GM12878 (cell line): ENCODE results near the gene DENND1C.

Experiments used
- CEBPB ChIP-seq, 2 experiments: fragments of 150-350 bp in 1 of 2; IDR thresholded peaks; 2 replicates each; pipeline ENCODE4 v1.6.1; 2012 to 2014; ENCODE audit warnings: low read depth in 2 of 2, low read length in 2 of 2, borderline replicate concordance in 1 of 2, inconsistent platforms in 1 of 2
- CHD4 ChIP-seq: fragments of 200-600 bp; sonication (generic); IDR thresholded peaks from 2 replicates; pipeline ENCODE4 v1.6.1; 2016; ENCODE audit warnings: mild to moderate bottlenecking
- EZH2 ChIP-seq: IDR thresholded peaks from 2 replicates; pipeline ENCODE4 v1.6.1; 2012; ENCODE audit warnings: low read depth, mild to moderate bottlenecking, control low read depth, inconsistent platforms, low read length, borderline replicate concordance; ENCODE audit not compliant: control insufficient read depth
- FOXM1 ChIP-seq: IDR thresholded peaks from 2 replicates; pipeline ENCODE4 v1.6.1; 2012; ENCODE audit warnings: low read depth, mild to moderate bottlenecking, inconsistent platforms, low read length, moderate library complexity
- POLR2A ChIP-seq: IDR thresholded peaks from 2 replicates; pipeline ENCODE4 v1.6.1; 2011; ENCODE audit warnings: low read depth, mild to moderate bottlenecking, low read length
- TF ChIP-seq, protein P1 (sequence below): IDR thresholded peaks from 2 replicates; pipeline ENCODE4 v1.6.1; 2012; ENCODE audit warnings: low read length, inconsistent platforms
- TF ChIP-seq, protein P2 (sequence below), 3 experiments: IDR thresholded peaks in 2 of 3; conservative IDR thresholded peaks in 1 of 3; 2 replicates each; pipeline ENCODE4 v1.5.1; 2011; ENCODE audit warnings: low read depth in 3 of 3, low read length in 3 of 3, mild to moderate bottlenecking in 3 of 3, control low read depth in 2 of 3, moderate library complexity in 2 of 3, inconsistent platforms in 1 of 3, mixed read lengths in 1 of 3; ENCODE audit not compliant: control insufficient read depth in 2 of 3, insufficient read depth in 1 of 3; ENCODE audit errors: extremely low read depth in 1 of 3
- TF ChIP-seq, protein P3 (sequence below): IDR thresholded peaks from 2 replicates; pipeline ENCODE4 v1.6.1; 2011; ENCODE audit warnings: mild to moderate bottlenecking, low read depth, low read length, moderate library complexity; ENCODE audit not compliant: insufficient replicate concordance

DNA sequence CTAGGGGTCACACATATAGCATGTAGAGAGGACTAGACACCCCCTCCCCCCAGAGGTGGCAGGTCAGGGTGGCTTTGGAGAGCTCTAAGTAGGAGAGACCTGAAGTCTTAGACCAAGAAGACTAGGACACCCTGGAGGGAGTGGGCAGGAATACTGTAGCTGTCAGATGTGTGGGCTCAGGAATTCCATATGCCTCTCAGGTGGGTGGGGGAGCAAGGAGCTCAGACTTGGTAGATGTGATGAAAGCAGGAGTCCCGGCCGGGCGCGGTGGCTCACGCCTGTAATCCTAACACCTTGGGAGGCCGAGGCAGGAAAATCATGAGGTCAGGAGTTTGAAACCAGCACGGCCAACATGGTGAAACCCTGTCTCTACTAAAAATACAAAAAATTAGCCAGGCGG is 15.9 kb downstream of the DENND1C start:
- TF ChIP-seq, protein P1, sequence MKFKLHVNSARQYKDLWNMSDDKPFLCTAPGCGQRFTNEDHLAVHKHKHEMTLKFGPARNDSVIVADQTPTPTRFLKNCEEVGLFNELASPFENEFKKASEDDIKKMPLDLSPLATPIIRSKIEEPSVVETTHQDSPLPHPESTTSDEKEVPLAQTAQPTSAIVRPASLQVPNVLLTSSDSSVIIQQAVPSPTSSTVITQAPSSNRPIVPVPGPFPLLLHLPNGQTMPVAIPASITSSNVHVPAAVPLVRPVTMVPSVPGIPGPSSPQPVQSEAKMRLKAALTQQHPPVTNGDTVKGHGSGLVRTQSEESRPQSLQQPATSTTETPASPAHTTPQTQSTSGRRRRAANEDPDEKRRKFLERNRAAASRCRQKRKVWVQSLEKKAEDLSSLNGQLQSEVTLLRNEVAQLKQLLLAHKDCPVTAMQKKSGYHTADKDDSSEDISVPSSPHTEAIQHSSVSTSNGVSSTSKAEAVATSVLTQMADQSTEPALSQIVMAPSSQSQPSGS = no peak
- TF ChIP-seq CEBPB (IDR thresholded peaks at IDR 0.05; ENCODE audit: borderline replicate concordance in 1 of 2, low read depth in 2 of 2, low read length in 2 of 2) (no peak), EZH2 (no peak), CHD4 (no peak), POLR2A (no peak), FOXM1 (no peak)
- TF ChIP-seq, protein P2, sequence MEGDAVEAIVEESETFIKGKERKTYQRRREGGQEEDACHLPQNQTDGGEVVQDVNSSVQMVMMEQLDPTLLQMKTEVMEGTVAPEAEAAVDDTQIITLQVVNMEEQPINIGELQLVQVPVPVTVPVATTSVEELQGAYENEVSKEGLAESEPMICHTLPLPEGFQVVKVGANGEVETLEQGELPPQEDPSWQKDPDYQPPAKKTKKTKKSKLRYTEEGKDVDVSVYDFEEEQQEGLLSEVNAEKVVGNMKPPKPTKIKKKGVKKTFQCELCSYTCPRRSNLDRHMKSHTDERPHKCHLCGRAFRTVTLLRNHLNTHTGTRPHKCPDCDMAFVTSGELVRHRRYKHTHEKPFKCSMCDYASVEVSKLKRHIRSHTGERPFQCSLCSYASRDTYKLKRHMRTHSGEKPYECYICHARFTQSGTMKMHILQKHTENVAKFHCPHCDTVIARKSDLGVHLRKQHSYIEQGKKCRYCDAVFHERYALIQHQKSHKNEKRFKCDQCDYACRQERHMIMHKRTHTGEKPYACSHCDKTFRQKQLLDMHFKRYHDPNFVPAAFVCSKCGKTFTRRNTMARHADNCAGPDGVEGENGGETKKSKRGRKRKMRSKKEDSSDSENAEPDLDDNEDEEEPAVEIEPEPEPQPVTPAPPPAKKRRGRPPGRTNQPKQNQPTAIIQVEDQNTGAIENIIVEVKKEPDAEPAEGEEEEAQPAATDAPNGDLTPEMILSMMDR (IDR thresholded peaks at IDR 0.05 in 2 of 3, conservative IDR thresholded peaks at IDR 0.05 in 1 of 3; ENCODE audit: control insufficient read depth in 2 of 3, extremely low read depth in 1 of 3, insufficient read depth in 1 of 3, low read depth in 3 of 3, low read length in 3 of 3) = no peak
- TF ChIP-seq, protein P3, sequence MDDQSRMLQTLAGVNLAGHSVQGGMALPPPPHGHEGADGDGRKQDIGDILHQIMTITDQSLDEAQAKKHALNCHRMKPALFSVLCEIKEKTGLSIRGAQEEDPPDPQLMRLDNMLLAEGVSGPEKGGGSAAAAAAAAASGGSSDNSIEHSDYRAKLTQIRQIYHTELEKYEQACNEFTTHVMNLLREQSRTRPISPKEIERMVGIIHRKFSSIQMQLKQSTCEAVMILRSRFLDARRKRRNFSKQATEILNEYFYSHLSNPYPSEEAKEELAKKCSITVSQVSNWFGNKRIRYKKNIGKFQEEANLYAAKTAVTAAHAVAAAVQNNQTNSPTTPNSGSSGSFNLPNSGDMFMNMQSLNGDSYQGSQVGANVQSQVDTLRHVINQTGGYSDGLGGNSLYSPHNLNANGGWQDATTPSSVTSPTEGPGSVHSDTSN = no peak
